ENCODE measurements around the gene RTN4R. TPM values are rescaled to one million over a fixed set of nuclear protein-coding genes. Genes with fewer than 3 reads are reported as not detected.

Gene RTN4R
- total and polyA plus RNA-seq, 9 donors = 0.48 to 8.2 (median 1.8) TPM; not detected in 1

DNA sequence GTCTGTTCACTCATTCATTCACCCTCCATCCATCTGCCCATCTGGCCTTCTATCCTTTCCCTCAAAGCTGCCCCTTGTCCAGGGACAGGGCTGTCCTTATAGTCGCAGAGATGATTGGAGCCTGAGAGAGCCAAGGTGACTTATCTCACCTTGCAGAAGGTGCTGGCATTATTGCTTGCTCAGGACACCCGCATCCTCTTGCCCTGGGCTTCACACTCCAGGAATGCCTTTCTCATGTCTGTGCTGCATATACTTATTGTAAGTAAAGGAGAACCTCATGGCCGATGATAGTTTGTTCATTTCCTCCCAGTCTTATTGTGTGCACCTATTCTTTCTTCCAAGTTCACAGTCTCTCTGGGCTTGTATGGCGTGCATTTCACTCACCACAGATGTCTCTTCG is 68.2 kb downstream of the RTN4R start:
- DNase-seq = no peak
- TF ChIP-seq POLR2A (IDR thresholded peaks at IDR 0.05) (no peak), EP300 (IDR thresholded peaks at IDR 0.05) (no peak)
- TF ChIP-seq, protein P1, sequence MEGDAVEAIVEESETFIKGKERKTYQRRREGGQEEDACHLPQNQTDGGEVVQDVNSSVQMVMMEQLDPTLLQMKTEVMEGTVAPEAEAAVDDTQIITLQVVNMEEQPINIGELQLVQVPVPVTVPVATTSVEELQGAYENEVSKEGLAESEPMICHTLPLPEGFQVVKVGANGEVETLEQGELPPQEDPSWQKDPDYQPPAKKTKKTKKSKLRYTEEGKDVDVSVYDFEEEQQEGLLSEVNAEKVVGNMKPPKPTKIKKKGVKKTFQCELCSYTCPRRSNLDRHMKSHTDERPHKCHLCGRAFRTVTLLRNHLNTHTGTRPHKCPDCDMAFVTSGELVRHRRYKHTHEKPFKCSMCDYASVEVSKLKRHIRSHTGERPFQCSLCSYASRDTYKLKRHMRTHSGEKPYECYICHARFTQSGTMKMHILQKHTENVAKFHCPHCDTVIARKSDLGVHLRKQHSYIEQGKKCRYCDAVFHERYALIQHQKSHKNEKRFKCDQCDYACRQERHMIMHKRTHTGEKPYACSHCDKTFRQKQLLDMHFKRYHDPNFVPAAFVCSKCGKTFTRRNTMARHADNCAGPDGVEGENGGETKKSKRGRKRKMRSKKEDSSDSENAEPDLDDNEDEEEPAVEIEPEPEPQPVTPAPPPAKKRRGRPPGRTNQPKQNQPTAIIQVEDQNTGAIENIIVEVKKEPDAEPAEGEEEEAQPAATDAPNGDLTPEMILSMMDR (IDR thresholded peaks at IDR 0.05) = no peak
- Histone ChIP-seq H3K36me3 (no peaks in the 10 kb centered on the region), H3K9me3 (no peaks in the 10 kb centered on the region), H3K4me3 (no peak overlapping the region), H3K27me3 (no peaks in the 10 kb centered on the region), H3K4me1 (ENCODE audit: insufficient read depth) (peaks cover 8% of the 10 kb centered on the region), H3K27ac (no peak overlapping the region)
- WGBS, 3 donors = 89 to 91% (median 90%) methylated on average over 5 of the region's 5 CpGs
- intact Hi-C loops (cut with DNase I) = loop anchor here in 1 of 4 donors (10.0 kb wide), 1 partner anchor 65 kb away; the partner anchor contains the start of gene ZDHHC8

DNA sequence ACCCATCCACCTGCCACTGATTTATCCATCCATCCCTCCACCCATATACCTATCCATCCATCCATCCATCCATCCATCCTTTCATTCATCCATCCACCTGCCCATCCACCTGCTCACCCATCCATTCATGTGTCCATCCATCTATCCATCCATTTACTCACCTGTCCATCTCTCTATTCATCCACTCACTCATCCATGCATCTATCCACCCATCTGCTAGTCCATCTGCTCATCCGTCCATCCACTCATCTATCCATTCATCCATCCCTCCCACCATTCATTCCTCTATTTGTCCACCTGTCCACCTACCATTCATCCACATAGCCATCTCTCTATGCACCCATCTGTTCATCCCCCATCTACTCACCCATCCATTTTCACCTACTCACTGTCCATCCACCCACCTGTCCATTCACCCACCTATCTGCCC is 68.7 kb downstream of the RTN4R start:
- DNase-seq = no peak
- no peaks in the 10 kb centered on the region for H3K27me3 ChIP-seq
- WGBS, 3 donors = 80 to 94% (median 94%) methylated on average over 1 of the region's 1 CpG
- no peaks in the 10 kb centered on the region for H3K9me3 ChIP-seq
- H3K27ac ChIP-seq = no peak overlapping the region
- no peaks in the 10 kb centered on the region for H3K36me3 ChIP-seq
- H3K4me3 ChIP-seq = no peak overlapping the region
- intact Hi-C loops (cut with DNase I) = loop anchor here in 1 of 4 donors (10.0 kb wide), 1 partner anchor 65 kb away; the partner anchor contains the start of gene ZDHHC8
- peaks cover 8% of the 10 kb centered on the region for H3K4me1 ChIP-seq (ENCODE audit: insufficient read depth)
- TF ChIP-seq EP300 (IDR thresholded peaks at IDR 0.05) (no peak), POLR2A (IDR thresholded peaks at IDR 0.05) (no peak)
- TF ChIP-seq, protein P1 (IDR thresholded peaks at IDR 0.05) = no peak

DNA sequence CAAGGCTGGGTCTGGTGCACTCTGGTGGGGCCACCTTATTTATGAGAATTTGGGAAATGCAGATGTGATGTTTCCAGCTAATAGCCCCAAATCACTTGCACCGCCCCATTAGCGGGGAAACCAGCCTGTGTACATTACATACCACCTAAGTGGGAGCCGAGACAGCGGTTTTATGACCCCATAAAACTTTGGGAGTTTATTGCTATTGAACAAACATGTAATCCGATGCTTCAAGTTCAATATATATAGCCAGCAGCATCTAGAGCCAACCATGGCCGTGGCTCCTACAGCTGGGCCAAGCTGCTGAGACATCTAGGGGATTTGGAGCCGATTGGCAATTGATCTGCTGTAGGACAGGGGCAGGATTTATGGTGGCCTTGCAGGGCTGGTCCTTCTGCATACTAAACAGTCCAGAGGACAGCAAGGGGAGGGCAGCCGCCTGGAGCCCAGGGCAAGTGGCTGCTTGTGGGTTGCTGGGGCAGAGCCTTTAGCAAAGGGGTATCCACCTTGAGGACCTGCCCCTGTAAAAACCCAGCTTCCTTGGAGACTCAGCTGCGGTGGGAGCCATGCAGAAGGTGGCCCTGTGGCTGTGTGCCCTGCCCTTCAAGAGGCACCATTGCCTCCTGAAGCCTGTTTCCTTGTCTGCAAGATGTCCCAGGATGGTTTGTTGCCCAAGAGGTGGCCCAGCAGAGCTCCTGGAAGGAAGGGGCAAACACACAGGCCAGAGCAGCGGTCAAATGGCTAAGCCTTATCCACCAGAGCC is 69.4 kb downstream of the RTN4R start:
- Histone ChIP-seq H3K36me3 (no peaks in the 10 kb centered on the region), H3K4me1 (ENCODE audit: insufficient read depth) (peaks cover 8% of the 10 kb centered on the region), H3K4me3 (no peak overlapping the region), H3K27ac (no peak overlapping the region), H3K9me3 (no peaks in the 10 kb centered on the region), H3K27me3 (no peaks in the 10 kb centered on the region)
- no peak for DNase-seq
- TF ChIP-seq EP300 (IDR thresholded peaks at IDR 0.05) = no peak
- TF ChIP-seq POLR2A (IDR thresholded peaks at IDR 0.05) = no peak
- TF ChIP-seq, protein P1 (IDR thresholded peaks at IDR 0.05) = no peak
- WGBS, 3 donors = 80 to 89% (median 85%) methylated on average over 10 of the region's 10 CpGs
- intact Hi-C loops (cut with DNase I) = loop anchor here in 1 of 4 donors (10.0 kb wide), 1 partner anchor 64 kb away; the partner anchor contains the start of gene ZDHHC8

DNA sequence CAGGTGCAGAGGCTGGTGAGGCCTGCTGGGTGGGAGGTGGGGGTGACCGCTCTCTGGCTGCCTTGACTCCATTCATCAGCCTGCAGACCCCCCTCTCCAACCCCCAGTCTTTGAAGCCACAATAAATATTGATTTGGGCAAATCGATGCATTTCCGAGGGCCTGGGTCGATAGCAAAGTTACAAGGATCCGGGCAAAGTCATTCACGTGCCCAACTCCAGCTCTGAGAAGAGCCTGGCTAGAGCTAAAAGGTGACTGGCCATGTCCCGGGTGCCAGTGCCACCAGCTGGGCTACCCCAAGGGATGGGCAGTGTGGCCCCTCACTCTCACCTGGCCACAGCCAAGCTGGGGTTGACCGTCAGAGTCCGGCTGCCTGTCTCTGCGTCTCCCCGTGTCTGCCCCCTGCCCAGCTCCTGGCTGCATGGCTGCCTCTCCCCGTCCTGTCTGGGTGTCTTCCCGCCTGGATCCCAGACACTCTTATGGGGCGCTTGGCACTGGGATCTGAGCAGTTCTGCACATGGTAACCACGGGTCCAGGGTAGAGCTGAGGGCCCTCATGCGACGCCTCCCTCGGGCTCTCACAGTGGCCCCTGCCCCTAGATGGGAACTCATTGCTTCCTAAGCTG is 70.6 kb downstream of the RTN4R start:
- H3K4me1 ChIP-seq (ENCODE audit: insufficient read depth) = peaks cover 5% of the 10 kb centered on the region
- H3K27ac ChIP-seq = no peak overlapping the region
- H3K36me3 ChIP-seq = no peaks in the 10 kb centered on the region
- no peaks in the 10 kb centered on the region for H3K9me3 ChIP-seq
- TF ChIP-seq POLR2A (IDR thresholded peaks at IDR 0.05) = no peak
- TF ChIP-seq, protein P1 (IDR thresholded peaks at IDR 0.05) = no peak
- TF ChIP-seq EP300 (IDR thresholded peaks at IDR 0.05) = no peak
- intact Hi-C loops (cut with DNase I) = loop anchor here in 1 of 4 donors (10.0 kb wide), 1 partner anchor 63 kb away; the partner anchor contains the start of gene ZDHHC8
- no peak overlapping the region for H3K4me3 ChIP-seq
- no peak for DNase-seq
- H3K27me3 ChIP-seq = no peaks in the 10 kb centered on the region
- 93 to 96% (median 94%) methylated on average over 18 of the region's 18 CpGs for WGBS, 3 donors

All from ovary (tissue), 9 donors.